ENCODE data around the gene SLC9A1.

SLC9A1 gene

GRCh38 chr1:27090911-27091310 is 64.0 kb downstream of the SLC9A1 start:
- Histone ChIP-seq H4K91ac (ENCODE audit: low read length) (no peak overlapping the region), H2BK12ac (ENCODE audit: low read length in 2 of 2) (no peak overlapping the region), H2AK5ac (ENCODE audit: low read length, severe bottlenecking) (no peak overlapping the region), H3K9me3 (ENCODE audit: control insufficient read depth, low read length) (no peaks in the 10 kb centered on the region), H3K4me2 (ENCODE audit: low read length, poor library complexity, severe bottlenecking) (no peak overlapping the region), H3K27ac (ENCODE audit: low read length, poor library complexity, severe bottlenecking) (no peak overlapping the region), H2BK120ac (ENCODE audit: low read depth, low read length) (no peak overlapping the region), H2BK5ac (ENCODE audit: low read depth, low read length, poor library complexity, severe bottlenecking) (no peak overlapping the region), H3K14ac (ENCODE audit: low read length in 2 of 2) (no peak overlapping the region), H3K4ac (ENCODE audit: low read depth in 1 of 2, low read length in 2 of 2) (no peak overlapping the region), H3K4me3 (ENCODE audit: insufficient read depth in 1 of 2, low read depth in 1 of 2, low read length in 2 of 2) (no peak overlapping the region), H3K9ac (ENCODE audit: low read length) (no peak overlapping the region), H4K8ac (ENCODE audit: low read length) (no peak overlapping the region), H2BK15ac (ENCODE audit: low read depth, poor library complexity, severe bottlenecking) (no peak overlapping the region), H3K23ac (ENCODE audit: low read length in 2 of 2) (no peak overlapping the region), H3K4me1 (ENCODE audit: control insufficient read depth, insufficient read depth, low read depth, low read length) (no peaks in the 10 kb centered on the region), H2AFZ (ENCODE audit: low read depth, low read length) (no peak overlapping the region), H3K79me1 (replicated peaks; ENCODE audit: low read length, poor library complexity, severe bottlenecking) (no peaks in the 10 kb centered on the region), H3K18ac (ENCODE audit: low read depth in 1 of 2, low read length in 2 of 2) (no peak overlapping the region), H3K27me3 (ENCODE audit: control insufficient read depth in 1 of 2, insufficient read depth in 1 of 2, low read length in 2 of 2) (peaks cover 0 to 4% of the 10 kb centered on the region in 2 experiments), H3K36me3 (ENCODE audit: control insufficient read depth in 1 of 2, insufficient read depth in 2 of 2, low read depth in 1 of 2, low read length in 2 of 2) (no peaks in the 10 kb centered on the region)
- WGBS = 98% methylated on average over 5 of the region's 5 CpGs
- DNase-seq = no peak

- Histone ChIP-seq H3K14ac (ENCODE audit: low read length in 2 of 2) (no peak overlapping the region), H2BK120ac (ENCODE audit: low read depth, low read length) (no peak overlapping the region), H3K23ac (ENCODE audit: low read length in 2 of 2) (no peak overlapping the region), H3K18ac (ENCODE audit: low read depth in 1 of 2, low read length in 2 of 2) (no peak overlapping the region), H3K27ac (ENCODE audit: low read length, poor library complexity, severe bottlenecking) (no peak overlapping the region), H4K91ac (ENCODE audit: low read length) (no peak overlapping the region), H2BK15ac (ENCODE audit: low read depth, poor library complexity, severe bottlenecking) (no peak overlapping the region), H3K4me3 (ENCODE audit: insufficient read depth in 1 of 2, low read depth in 1 of 2, low read length in 2 of 2) (no peak overlapping the region), H4K8ac (ENCODE audit: low read length) (no peak overlapping the region), H3K4ac (ENCODE audit: low read depth in 1 of 2, low read length in 2 of 2) (no peak overlapping the region), H3K27me3 (ENCODE audit: control insufficient read depth in 1 of 2, insufficient read depth in 1 of 2, low read length in 2 of 2) (peaks cover 4 to 10% of the 10 kb centered on the region in 2 experiments), H2BK12ac (ENCODE audit: low read length in 2 of 2) (no peak overlapping the region), H2AK5ac (ENCODE audit: low read length, severe bottlenecking) (no peak overlapping the region), H3K9me3 (ENCODE audit: control insufficient read depth, low read length) (peaks cover 15% of the 10 kb centered on the region), H3K4me1 (ENCODE audit: control insufficient read depth, insufficient read depth, low read depth, low read length) (no peaks in the 10 kb centered on the region), H2AFZ (ENCODE audit: low read depth, low read length) (no peak overlapping the region), H3K9ac (ENCODE audit: low read length) (no peak overlapping the region), H3K36me3 (ENCODE audit: control insufficient read depth in 1 of 2, insufficient read depth in 2 of 2, low read depth in 1 of 2, low read length in 2 of 2) (no peaks in the 10 kb centered on the region), H2BK5ac (ENCODE audit: low read depth, low read length, poor library complexity, severe bottlenecking) (no peak overlapping the region), H3K79me1 (replicated peaks; ENCODE audit: low read length, poor library complexity, severe bottlenecking) (no peaks in the 10 kb centered on the region), H3K4me2 (ENCODE audit: low read length, poor library complexity, severe bottlenecking) (no peak overlapping the region)
- DNase-seq = no peak
- WGBS = 96% methylated on average over 10 of the region's 10 CpGs
Measured at GRCh38 chr1:27087371-27088220, 67.3 kb downstream of the SLC9A1 start.

- Histone ChIP-seq H3K27me3 (ENCODE audit: control insufficient read depth in 1 of 2, insufficient read depth in 1 of 2, low read length in 2 of 2) (peaks cover 4 to 10% of the 10 kb centered on the region in 2 experiments), H2BK15ac (ENCODE audit: low read depth, poor library complexity, severe bottlenecking) (no peak overlapping the region), H3K4me2 (ENCODE audit: low read length, poor library complexity, severe bottlenecking) (no peak overlapping the region), H3K79me1 (replicated peaks; ENCODE audit: low read length, poor library complexity, severe bottlenecking) (no peaks in the 10 kb centered on the region), H2AFZ (ENCODE audit: low read depth, low read length) (no peak overlapping the region), H3K4ac (ENCODE audit: low read depth in 1 of 2, low read length in 2 of 2) (no peak overlapping the region), H3K36me3 (ENCODE audit: control insufficient read depth in 1 of 2, insufficient read depth in 2 of 2, low read depth in 1 of 2, low read length in 2 of 2) (no peaks in the 10 kb centered on the region), H3K4me1 (ENCODE audit: control insufficient read depth, insufficient read depth, low read depth, low read length) (no peaks in the 10 kb centered on the region), H2AK5ac (ENCODE audit: low read length, severe bottlenecking) (no peak overlapping the region), H4K8ac (ENCODE audit: low read length) (peak overlapping the region; percentile 51), H2BK12ac (ENCODE audit: low read length in 2 of 2) (no peak overlapping the region), H4K91ac (ENCODE audit: low read length) (peak overlapping the region; percentile 36), H3K23ac (ENCODE audit: low read length in 2 of 2) (no peak overlapping the region), H3K14ac (ENCODE audit: low read length in 2 of 2) (peak overlapping the region in 1 of 2 experiments; percentile 88), H3K27ac (ENCODE audit: low read length, poor library complexity, severe bottlenecking) (no peak overlapping the region), H3K9ac (ENCODE audit: low read length) (no peak overlapping the region), H2BK120ac (ENCODE audit: low read depth, low read length) (no peak overlapping the region), H3K18ac (ENCODE audit: low read depth in 1 of 2, low read length in 2 of 2) (peak overlapping the region in 1 of 2 experiments; percentile 42), H2BK5ac (ENCODE audit: low read depth, low read length, poor library complexity, severe bottlenecking) (no peak overlapping the region), H3K9me3 (ENCODE audit: control insufficient read depth, low read length) (peaks cover 18% of the 10 kb centered on the region), H3K4me3 (ENCODE audit: insufficient read depth in 1 of 2, low read depth in 1 of 2, low read length in 2 of 2) (no peak overlapping the region)
- WGBS = 93% methylated on average over 3 of the region's 3 CpGs
- no peak for DNase-seq
Measured at GRCh38 chr1:27086628-27087027, 68.3 kb downstream of the SLC9A1 start.

- H3K4me1 ChIP-seq (ENCODE audit: control insufficient read depth, insufficient read depth, low read depth, low read length) = no peaks in the 10 kb centered on the region
- H2BK5ac ChIP-seq (ENCODE audit: low read depth, low read length, poor library complexity, severe bottlenecking) = no peak overlapping the region
- no peak overlapping the region for H2AK5ac ChIP-seq (ENCODE audit: low read length, severe bottlenecking)
- H3K9ac ChIP-seq (ENCODE audit: low read length) = no peak overlapping the region
- no peak overlapping the region for H3K27ac ChIP-seq (ENCODE audit: low read length, poor library complexity, severe bottlenecking)
- no peak overlapping the region for H2BK12ac ChIP-seq (ENCODE audit: low read length in 2 of 2)
- 46% methylated on average over 1 of the region's 3 CpGs for WGBS
- H3K23ac ChIP-seq (ENCODE audit: low read length in 2 of 2) = no peak overlapping the region
- no peak overlapping the region for H4K8ac ChIP-seq (ENCODE audit: low read length)
- no peak overlapping the region for H2BK120ac ChIP-seq (ENCODE audit: low read depth, low read length)
- H3K36me3 ChIP-seq (ENCODE audit: control insufficient read depth in 1 of 2, insufficient read depth in 2 of 2, low read depth in 1 of 2, low read length in 2 of 2) = no peaks in the 10 kb centered on the region
- H3K4ac ChIP-seq (ENCODE audit: low read depth in 1 of 2, low read length in 2 of 2) = no peak overlapping the region
- no peak overlapping the region for H3K4me2 ChIP-seq (ENCODE audit: low read length, poor library complexity, severe bottlenecking)
- no peaks in the 10 kb centered on the region for H3K79me1 ChIP-seq (replicated peaks; ENCODE audit: low read length, poor library complexity, severe bottlenecking)
- no peak overlapping the region for H2BK15ac ChIP-seq (ENCODE audit: low read depth, poor library complexity, severe bottlenecking)
- no peak overlapping the region for H3K14ac ChIP-seq (ENCODE audit: low read length in 2 of 2)
- H3K27me3 ChIP-seq (ENCODE audit: control insufficient read depth in 1 of 2, insufficient read depth in 1 of 2, low read length in 2 of 2) = peaks cover 0 to 10% of the 10 kb centered on the region in 2 experiments
- no peak for DNase-seq
- H3K9me3 ChIP-seq (ENCODE audit: control insufficient read depth, low read length) = peaks cover 18% of the 10 kb centered on the region
- no peak overlapping the region for H3K4me3 ChIP-seq (ENCODE audit: insufficient read depth in 1 of 2, low read depth in 1 of 2, low read length in 2 of 2)
- no peak overlapping the region for H2AFZ ChIP-seq (ENCODE audit: low read depth, low read length)
- no peak overlapping the region for H3K18ac ChIP-seq (ENCODE audit: low read depth in 1 of 2, low read length in 2 of 2)
- no peak overlapping the region for H4K91ac ChIP-seq (ENCODE audit: low read length)
Measured at GRCh38 chr1:27086026-27086425, 68.9 kb downstream of the SLC9A1 start.

Data from mesenchymal stem cell (in vitro differentiated cells and primary cell).